Lung microvascular endothelial cell (primary cell): ENCODE results near the gene CCDC3. TPM values are rescaled to one million over a fixed set of nuclear protein-coding genes. Genes with fewer than 3 reads are reported as not detected.
A peak's percentile ranks its signal among the peaks of the same experiment; 100 is the strongest.
"Not testable (repeated sequence)": the region's sequence is repeated elsewhere in the genome, so short reads cannot be mapped to it uniquely, and the experiment has no call there.

Experiments used
- DNase-seq, 2 donors: peaks; one replicate each; pipeline versions ENCODE4 v3.0.0 to v3.0.0-alpha.2; 2010; ENCODE audit warnings: low read depth in 2 of 2
- total RNA-seq: library from RNA; depleted of rRNA; stranded (reverse); fragments of >200 nt; gene quantifications from 2 replicates; pipeline ENCODE4 v1.2.1, GENCODE V29; 2014

Gene CCDC3
- total RNA-seq, 1 donor from 2014 or later: 0.60 TPM

DNA sequence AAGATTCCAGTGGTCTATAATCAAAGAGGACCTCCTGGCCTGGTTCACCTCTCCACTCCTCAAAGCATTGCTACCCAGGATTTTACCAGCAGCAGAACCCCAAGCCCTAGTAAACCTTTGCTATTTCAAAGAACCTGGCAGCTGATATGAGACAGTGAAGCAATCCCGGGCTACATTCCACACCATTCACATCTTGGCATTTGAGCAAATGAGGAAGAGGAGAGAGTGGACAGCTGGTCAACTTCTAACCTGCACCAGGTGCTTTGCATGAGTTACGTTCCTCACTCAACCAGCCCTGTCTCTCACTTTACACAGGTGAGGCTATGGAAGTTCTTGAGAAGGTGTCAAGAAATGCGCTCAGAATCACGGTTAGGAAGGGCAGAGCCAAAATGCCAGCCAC, 1.1 kb downstream of the CCDC3 start:
- no peak for DNase-seq

GRCh38 chr10:12999849-13000248, 1.7 kb downstream of the CCDC3 start:
- no peak for DNase-seq

GRCh38 chr10:12995425-12995861, 6.1 kb downstream of the CCDC3 start:
- DNase-seq: no peak

DNA sequence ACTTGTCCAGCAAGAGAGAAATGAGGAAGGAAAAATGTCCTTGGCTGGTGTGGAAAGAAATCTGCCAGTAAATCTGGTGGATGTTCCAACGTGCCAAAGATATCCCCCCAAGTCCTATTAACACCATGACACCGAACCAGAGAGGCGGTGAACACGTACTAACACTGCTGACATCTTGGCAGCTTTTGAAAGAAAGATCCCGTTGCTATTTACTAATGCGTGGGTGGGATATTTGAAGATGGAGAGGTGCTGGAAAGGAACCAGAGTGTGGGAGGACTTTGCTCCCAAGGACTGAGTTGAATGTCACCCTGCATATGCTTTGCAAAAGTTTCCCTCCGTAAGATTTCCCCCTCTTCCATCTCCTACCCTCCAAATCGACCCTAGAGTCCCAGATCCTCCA, 7.9 kb downstream of the CCDC3 start:
- DNase-seq: no peak

GRCh38 chr10:12985347-12985746, 16.2 kb downstream of the CCDC3 start:
- DNase-seq: no peak

DNA sequence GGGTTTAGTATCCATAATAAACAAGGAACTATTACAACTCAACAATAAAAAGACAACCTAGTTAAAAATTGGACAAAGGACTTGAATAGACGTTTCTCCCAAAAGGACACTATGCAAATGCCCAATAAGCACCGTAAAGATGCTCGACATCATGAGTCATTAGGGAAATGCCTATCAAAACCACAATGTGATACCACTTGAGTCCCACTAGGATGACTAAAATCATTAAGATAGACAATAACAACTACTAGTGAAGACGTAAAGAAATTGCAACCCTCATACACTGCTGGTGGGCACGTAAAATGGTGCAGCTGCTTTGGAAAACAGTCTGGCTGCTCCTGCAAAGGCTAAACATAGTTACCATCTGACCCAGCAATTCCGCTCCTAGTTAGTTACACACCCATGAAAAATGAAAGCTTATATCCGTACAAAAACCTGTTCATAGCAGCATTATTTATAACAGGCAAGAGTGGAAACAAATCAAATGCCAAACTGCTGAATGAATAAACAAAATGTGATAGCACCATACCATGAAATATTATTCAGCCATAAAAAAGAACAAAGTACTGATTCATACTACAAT, 17.3 kb downstream of the CCDC3 start:
- DNase-seq: no peak

DNA sequence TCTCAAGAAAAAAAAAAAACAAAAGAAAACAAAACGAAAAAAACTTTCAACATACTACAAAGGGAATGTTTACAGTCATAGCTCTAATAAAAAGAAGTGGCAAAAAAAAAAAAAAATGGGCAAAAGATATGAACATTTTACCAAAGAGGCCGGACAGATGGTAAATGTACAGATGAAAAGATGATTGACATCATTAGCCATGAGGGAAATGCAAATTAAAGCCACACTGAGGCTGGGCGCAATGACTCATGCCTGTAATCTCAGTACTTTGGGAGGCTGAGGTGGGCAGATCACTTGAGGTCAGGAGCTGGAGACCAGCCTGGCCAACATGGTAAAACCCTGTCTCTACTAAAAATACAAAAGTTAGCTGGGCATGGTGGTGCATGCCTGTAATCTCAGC, 17.9 kb downstream of the CCDC3 start:
- DNase-seq: not testable (repeated sequence)

- peak in 1 of 2 donors; percentile 7 for DNase-seq
These were observed 19.9 kb downstream of the CCDC3 start for GRCh38 chr10:12981570-12981969.

DNA sequence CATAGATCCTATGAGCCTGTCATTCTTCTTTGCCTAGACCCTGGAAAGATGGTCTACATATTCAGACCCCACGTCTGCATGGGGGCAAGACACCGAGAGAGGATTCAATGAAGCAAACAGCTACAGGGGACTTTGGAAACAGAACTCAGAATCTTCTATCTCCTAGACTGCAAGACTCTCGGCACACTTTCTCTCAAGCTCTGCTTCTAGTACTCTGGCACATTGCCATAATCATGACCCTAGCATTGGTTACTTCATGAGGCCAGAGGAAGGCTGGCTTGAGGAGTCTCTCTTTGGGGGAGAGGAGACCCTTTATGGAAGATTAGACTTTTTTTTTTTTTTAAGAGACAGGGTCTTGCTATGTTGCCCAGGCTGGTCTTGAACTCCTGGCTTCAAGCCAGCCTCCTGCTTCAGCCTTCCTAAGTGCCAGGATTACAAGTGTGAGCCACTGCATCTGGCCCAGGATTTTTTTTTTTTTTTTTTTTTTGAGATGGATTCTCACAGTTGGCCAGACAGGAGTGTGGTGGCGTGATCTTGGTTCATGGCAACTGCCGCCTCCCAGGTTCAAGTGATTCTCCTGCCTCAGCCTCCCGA, 20.7 kb downstream of the CCDC3 start:
- no peak for DNase-seq

GRCh38 chr10:12980102-12980661, 21.3 kb downstream of the CCDC3 start:
- no peak for DNase-seq

- DNase-seq: no peak
These were observed 22.6 kb downstream of the CCDC3 start for GRCh38 chr10:12978891-12979290.

DNA sequence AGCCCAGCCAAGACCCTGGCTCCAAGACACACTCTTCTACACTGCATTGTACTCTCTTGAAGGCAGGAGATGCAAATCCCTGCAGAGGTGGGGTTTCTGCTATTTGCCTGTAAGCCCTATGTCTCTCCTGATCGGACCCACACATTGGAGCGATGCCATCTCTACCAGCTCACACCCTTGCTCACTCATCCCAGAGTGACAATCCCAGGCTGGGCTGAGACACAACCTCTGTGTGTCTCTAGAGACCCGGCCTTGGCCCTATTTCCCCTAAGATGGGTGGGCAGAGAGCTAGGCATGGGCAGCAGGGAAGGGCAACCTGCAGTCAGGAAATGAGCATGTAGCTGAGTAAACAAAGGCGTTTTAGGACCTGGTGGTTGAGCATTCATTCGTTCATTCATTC, 25.6 kb downstream of the CCDC3 start:
- DNase-seq: no peak

DNA sequence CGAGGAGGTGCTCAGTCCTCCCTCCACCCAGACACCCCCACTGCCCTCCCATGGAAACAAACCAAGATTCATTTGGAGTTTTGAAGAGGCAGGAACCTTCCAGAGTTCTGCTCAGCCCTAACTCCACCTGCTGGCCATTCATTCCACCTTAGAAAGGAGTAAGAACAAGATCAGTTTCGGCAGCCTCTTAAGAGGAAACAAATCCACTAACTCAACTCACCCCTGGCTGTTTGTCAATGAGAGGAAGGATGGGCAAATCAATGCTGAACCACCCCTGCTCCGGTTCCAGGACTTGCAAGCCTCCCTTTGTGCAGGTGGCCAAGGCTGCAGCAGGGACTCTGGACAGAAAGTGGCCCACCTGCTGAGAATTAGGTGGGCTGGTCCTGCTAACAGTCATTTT, 26.2 kb downstream of the CCDC3 start:
- DNase-seq: peak; percentile 6 to 7

DNA sequence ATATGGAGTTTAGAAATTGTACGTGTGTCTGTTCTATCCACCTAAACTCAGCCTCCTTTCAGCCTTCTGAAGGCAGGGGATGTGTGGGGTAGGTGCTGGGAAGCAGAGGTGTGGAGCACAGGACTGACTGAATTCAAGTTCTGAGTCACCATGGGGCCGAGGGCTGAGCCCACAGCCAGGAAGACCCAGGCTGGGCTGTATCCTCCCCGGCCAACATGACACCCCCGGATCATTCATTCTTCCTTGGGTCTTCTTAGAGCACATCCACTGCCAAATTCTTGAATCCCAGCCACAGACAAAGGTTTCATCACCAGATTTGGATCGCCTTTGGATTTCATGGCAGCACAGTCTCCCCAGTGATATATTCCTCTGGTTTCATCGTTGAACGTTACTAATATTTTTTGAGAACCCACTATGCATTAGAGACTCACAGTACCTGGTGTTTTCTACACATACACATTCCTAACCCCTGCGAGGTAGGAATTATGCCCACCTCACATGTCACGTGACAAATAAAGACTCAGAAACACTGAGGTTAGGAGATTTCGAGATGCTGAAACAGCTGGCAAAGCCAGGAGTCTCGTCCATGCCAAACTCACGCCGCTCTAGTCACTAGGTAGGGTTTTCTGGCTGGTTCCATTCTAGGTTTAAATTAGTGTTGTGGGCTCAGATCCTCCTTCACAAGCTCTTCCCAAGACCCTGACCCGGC, 26.9 kb downstream of the CCDC3 start:
- DNase-seq: no peak

- peak in 1 of 2 donors; percentile 42 for DNase-seq
These were observed 27.4 kb downstream of the CCDC3 start for GRCh38 chr10:12974078-12974477.

- DNase-seq: no peak
These were observed 28.3 kb downstream of the CCDC3 start for GRCh38 chr10:12973149-12973718.

- DNase-seq: no peak
These were observed 29.4 kb downstream of the CCDC3 start for GRCh38 chr10:12972146-12972545.

DNA sequence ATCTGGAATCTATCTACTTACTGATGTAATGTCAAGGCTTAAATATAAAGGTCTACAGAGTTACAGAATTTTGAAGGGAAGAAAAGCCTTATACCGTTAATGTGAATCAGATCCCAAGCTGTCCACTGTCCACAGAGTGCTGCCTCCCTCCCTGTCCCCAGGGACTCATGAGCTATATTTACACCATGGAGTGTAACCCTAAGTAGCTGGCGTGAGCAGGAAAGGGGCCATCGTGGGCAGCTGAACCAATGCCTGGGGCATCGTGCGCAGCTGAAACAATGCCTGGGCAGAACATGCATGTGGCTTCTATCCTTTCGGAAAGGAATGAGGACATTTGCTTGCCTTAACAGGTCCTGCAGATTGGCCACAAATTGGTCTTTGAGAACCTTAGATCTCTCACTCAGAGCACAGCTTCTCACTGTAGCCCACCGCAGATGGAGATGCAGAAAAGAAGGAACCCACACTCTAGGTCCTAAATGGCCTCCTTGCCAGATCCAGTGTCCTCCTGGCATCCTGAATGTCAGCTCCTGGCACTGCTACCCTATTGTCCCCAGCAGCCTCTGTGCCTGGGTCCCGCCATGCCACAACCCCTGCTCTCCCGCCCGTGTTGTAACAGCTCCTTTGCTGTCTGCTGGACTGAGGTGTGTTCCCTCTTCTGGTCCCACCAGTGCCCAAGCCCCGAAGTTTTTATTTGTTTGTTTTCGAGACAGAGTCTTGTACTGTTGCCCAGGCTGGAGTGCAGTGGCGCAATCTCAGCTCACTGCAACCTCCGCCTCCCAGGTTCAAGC, 30.3 kb downstream of the CCDC3 start:
- DNase-seq: no peak

DNA sequence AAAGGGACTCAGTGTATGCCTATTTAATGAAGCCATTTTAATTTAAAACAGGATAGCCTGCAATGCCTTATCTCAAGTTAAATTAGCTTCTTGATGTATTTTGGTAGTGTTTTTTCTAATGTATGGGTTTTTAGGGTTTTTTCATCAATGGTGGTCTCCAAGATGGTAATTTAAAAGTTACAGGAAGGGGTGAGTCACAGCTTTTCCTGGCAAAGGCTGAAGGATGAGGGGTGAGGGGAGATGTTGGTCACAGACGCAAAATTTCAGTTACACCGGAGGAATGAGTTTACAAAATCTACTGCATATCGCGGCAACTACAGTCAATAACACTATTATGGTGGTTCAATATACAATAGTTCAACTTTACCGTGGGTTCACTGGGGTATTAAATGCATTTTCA, 31.6 kb downstream of the CCDC3 start:
- DNase-seq: peak in 1 of 2 donors; percentile 13

GRCh38 chr10:12966067-12966466, 35.4 kb downstream of the CCDC3 start:
- DNase-seq: no peak

DNA sequence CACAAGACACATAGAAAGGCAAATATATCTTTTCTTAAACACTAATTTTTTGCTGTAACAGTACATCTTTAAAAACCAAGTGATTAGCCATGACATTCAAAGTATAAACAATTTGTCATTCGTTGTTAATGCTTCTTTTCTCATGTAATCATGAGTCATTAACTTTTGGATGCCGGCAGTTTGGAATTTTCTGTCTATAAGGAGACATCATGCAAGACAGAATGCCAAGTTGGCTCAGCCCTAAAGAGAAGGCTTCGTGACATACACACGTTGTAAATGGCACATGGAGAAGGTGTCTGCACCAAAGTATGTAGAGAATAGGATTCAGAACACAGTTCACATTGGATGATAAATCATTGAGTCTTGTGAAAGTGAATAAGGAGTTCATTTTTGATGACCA, 35.9 kb downstream of the CCDC3 start:
- DNase-seq: no peak

DNA sequence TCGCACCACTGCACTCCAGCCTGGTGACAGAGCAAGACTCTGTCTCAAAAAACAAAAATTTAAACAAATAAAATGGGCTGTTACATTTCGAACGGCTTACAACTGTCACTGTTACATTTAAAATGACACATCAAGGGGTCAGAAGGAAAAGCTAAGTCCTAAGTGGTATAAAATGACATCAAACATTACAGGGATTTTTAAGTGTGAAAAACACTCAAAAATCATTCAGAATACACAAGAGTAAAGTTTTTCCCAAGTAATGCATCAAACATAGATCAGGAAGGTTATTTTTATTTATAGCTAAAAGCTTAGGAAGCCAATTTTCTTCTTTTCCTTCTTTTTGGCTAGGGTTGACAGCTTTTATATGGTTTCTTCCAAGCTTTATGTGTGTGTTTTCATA, 39.0 kb downstream of the CCDC3 start:
- DNase-seq: no peak
